ENCODE measurements around the gene RNPEP.
"Not testable (repeated sequence)": the region's sequence is repeated elsewhere in the genome, so short reads cannot be mapped to it uniquely, and the experiment has no call there.

RNPEP gene

GRCh38 chr1:201982623-201983379 is at the start of gene RNPEP:
Gene RNPEP, plus strand, starts transcription at chr1:201982648. Its CDS starts 19 bp downstream, at chr1:201982667.
- DNase-seq = peak; percentile 66

GRCh38 chr1:201933840-201934430 is 48.5 kb upstream of the RNPEP start:
- DNase-seq = no peak

GRCh38 chr1:201937624-201938213 is 44.7 kb upstream of the RNPEP start:
- no peak for DNase-seq

GRCh38 chr1:201938440-201939035 is 43.9 kb upstream of the RNPEP start:
- no peak for DNase-seq

- no peak for DNase-seq
Observed at GRCh38 chr1:201939148-201939547, 43.3 kb upstream of the RNPEP start.

- no peak for DNase-seq
Observed at GRCh38 chr1:201939574-201939973, 42.9 kb upstream of the RNPEP start.

- not testable (repeated sequence) for DNase-seq
Observed at GRCh38 chr1:201940316-201940715, 42.1 kb upstream of the RNPEP start.

GRCh38 chr1:201941420-201942128 is 40.9 kb upstream of the RNPEP start:
- no peak for DNase-seq

- DNase-seq = no peak
Observed at GRCh38 chr1:201942129-201942495, 40.3 kb upstream of the RNPEP start.

GRCh38 chr1:201944002-201944401 is 38.4 kb upstream of the RNPEP start:
- DNase-seq = no peak

- DNase-seq = no peak
Observed at GRCh38 chr1:201944639-201945038, 37.8 kb upstream of the RNPEP start.

- no peak for DNase-seq
Observed at GRCh38 chr1:201945157-201945556, 37.3 kb upstream of the RNPEP start.

- no peak for DNase-seq
Observed at GRCh38 chr1:201945863-201946223, 36.6 kb upstream of the RNPEP start.

GRCh38 chr1:201946224-201946908 is 36.1 kb upstream of the RNPEP start, which contains the start of gene LMOD1:
Gene LMOD1, minus strand, starts transcription at chr1:201946548. Its CDS starts 208 bp downstream, at chr1:201946340.
- peak; percentile 33 for DNase-seq

GRCh38 chr1:201947697-201948008 is 34.8 kb upstream of the RNPEP start:
- DNase-seq = no peak

- no peak for DNase-seq
Observed at GRCh38 chr1:201949491-201949890, 33.0 kb upstream of the RNPEP start.

- peak; percentile 46 for DNase-seq
Observed at GRCh38 chr1:201954263-201955008, 28.0 kb upstream of the RNPEP start.

- peak; percentile 95 for DNase-seq
Observed at GRCh38 chr1:201955009-201955728, 27.3 kb upstream of the RNPEP start, which contains the start of gene TIMM17A. Gene TIMM17A, plus strand, starts transcription at chr1:201955503. Its CDS starts 24 bp downstream, at chr1:201955527.

GRCh38 chr1:201955729-201956143 is 26.7 kb upstream of the RNPEP start:
- DNase-seq = no peak

- no peak for DNase-seq
Observed at GRCh38 chr1:201958348-201958747, 24.1 kb upstream of the RNPEP start.

- not testable (repeated sequence) for DNase-seq
Observed at GRCh38 chr1:201962382-201962781, 20.1 kb upstream of the RNPEP start.

Measured in stimulated activated CD8-positive, alpha-beta memory T cell treated with anti-CD3 and anti-CD28 coated beads, Interleukin-4, amount 100 ng/mL, for 48 hours (primary cell).